A673 (cell line): ENCODE measurements around the gene SPAG8. TPM values are rescaled to one million over a fixed set of nuclear protein-coding genes. Genes with fewer than 3 reads are reported as not detected.

Experiments used
- BruUV-seq: library from RNA; stranded (reverse); fragments of 400-500 nt; replicated peaks from 2 replicates; lab custom pipeline; 2021; lab: Mats Ljungman, UMichigan
- CTCF ChIA-PET: fragments of 300-600 bp; sonication (Branson Sonifier 250); formaldehyde crosslinking; loops from one replicate; lab custom pipeline; 2022; ENCODE audit warnings: antibody characterized with exemption; lab: Charles Lee
- POLR2A ChIA-PET: fragments of 300-600 bp; sonication (Branson Sonifier 250); formaldehyde crosslinking; loops from one replicate; lab custom pipeline; 2022; ENCODE audit warnings: antibody characterized with exemption; ENCODE audit not compliant: low non-redundant PET; lab: Charles Lee
- DNase-seq: peaks from one replicate; pipeline ENCODE4 v3.0.0-alpha.2; 2015; ENCODE audit warnings: low spot score
- H3K27ac ChIP-seq: fragments of 200-600 bp; sonication (generic); 2 replicates; pipeline ENCODE4 v1.5.1; 2016; ENCODE audit warnings: mixed run types, low read depth, mild to moderate bottlenecking, mixed read lengths, antibody characterized with exemption, low read length; ENCODE audit not compliant: poor library complexity, severe bottlenecking
- H3K27me3 ChIP-seq: fragments of 200-600 bp; sonication (generic); replicated peaks from 2 replicates; pipeline ENCODE4 v1.6.1; 2017; ENCODE audit warnings: mixed run types, low read depth, mild to moderate bottlenecking, mixed read lengths, antibody characterized with exemption, low read length; ENCODE audit not compliant: insufficient read depth, poor library complexity
- H3K36me3 ChIP-seq: fragments of 200-600 bp; sonication (generic); 2 replicates; pipeline ENCODE4 v1.6.1; 2016; ENCODE audit warnings: mixed run types, mild to moderate bottlenecking, mixed read lengths, antibody characterized with exemption, low read length; ENCODE audit not compliant: insufficient read depth, poor library complexity, severe bottlenecking
- H3K4me1 ChIP-seq: fragments of 200-600 bp; sonication (generic); 2 replicates; pipeline ENCODE4 v1.6.1; 2017; ENCODE audit warnings: mixed run types, mild to moderate bottlenecking, mixed read lengths, antibody characterized with exemption, low read length; ENCODE audit not compliant: insufficient read depth, poor library complexity, severe bottlenecking
- H3K4me3 ChIP-seq: fragments of 200-600 bp; sonication (generic); 2 replicates; pipeline ENCODE4 v1.5.1; 2016; ENCODE audit warnings: low read depth, mixed run types, mild to moderate bottlenecking, mixed read lengths, low read length; ENCODE audit not compliant: poor library complexity, severe bottlenecking
- H3K9me3 ChIP-seq: fragments of 200-600 bp; sonication (generic); 2 replicates; pipeline ENCODE4 v1.6.1; 2016; ENCODE audit warnings: mixed run types, low read depth, mild to moderate bottlenecking, mixed read lengths, antibody characterized with exemption, low read length; ENCODE audit not compliant: poor library complexity, severe bottlenecking
- CTCF ChIP-seq: fragments of 300-800, 200-600 bp; sonication (generic); conservative IDR thresholded peaks from 2 replicates; pipeline ENCODE4 v1.5.1; 2017; ENCODE audit warnings: low read depth, mild to moderate bottlenecking, antibody characterized with exemption, low read length, moderate library complexity, mixed read lengths
- EZH2 ChIP-seq: fragments of 200-600 bp; sonication (generic); IDR thresholded peaks from 2 replicates; pipeline ENCODE4 v1.6.1; 2017; ENCODE audit warnings: borderline replicate concordance, low read depth, mild to moderate bottlenecking, mixed read lengths, antibody characterized with exemption, low read length; ENCODE audit not compliant: poor library complexity, severe bottlenecking
- intact Hi-C: fragments of 100-400 bp; cut with micrococcal nuclease; formaldehyde crosslinking; loops from one replicate; pipeline ENCODE4 v1.10.0; 2022; ENCODE audit not compliant: unreplicated experiment
- total RNA-seq: library from RNA; stranded (reverse); gene quantifications from 2 replicates; pipeline ENCODE4 v1.2.3, GENCODE V29; 2021

Gene SPAG8
- total RNA-seq, 1 experiment from 2014 or later = 1.4 TPM

- Histone ChIP-seq H3K27me3 (no peaks in the 10 kb centered on the region), H3K4me3 (no peak within 1 kb of the TSS), H3K27ac (no peak within 1 kb of the TSS), H3K9me3 (no peaks in the 10 kb centered on the region), H3K36me3 (no peaks in the 10 kb centered on the region), H3K4me1 (no peaks in the 10 kb centered on the region)
- no peak for TF ChIP-seq EZH2
- no peak for TF ChIP-seq CTCF
- CTCF ChIA-PET = no interaction called here
- POLR2A ChIA-PET = no interaction called here
- intact Hi-C loops = loop anchor here (5.0 to 10.0 kb wide), 2 partner anchors 34 to 233 kb away; no protein-coding TSS in a partner anchor
- no peak for DNase-seq
- BruUV-seq = no TSS peak
Observed at GRCh38 chr9:35791297-35791921, 20.7 kb downstream of the SPAG8 start, which contains the start of gene NPR2. NPR2 (plus strand) TSS chr9:35791591; CDS start chr9:35792409, 818 bp downstream.

- H3K27ac ChIP-seq = no peak overlapping the region
- H3K4me1 ChIP-seq = no peaks in the 10 kb centered on the region
- BruUV-seq = no TSS peak
- CTCF ChIA-PET = interaction anchor here (0.5 to 2.0 kb wide), 15 partner anchors 13 to 1299 kb away, joined by 3 to 40 read pairs (median 5); no protein-coding TSS in a partner anchor
- POLR2A ChIA-PET = interaction anchor here (0.6 to 0.8 kb wide), 2 partner anchors 28 to 387 kb away, joined by 3 read pairs; no protein-coding TSS in a partner anchor
- no peaks in the 10 kb centered on the region for H3K36me3 ChIP-seq
- intact Hi-C loops = loop anchor here (1.0 to 10.0 kb wide), 4 partner anchors 33 to 234 kb away; no protein-coding TSS in a partner anchor
- H3K27me3 ChIP-seq = no peaks in the 10 kb centered on the region
- H3K9me3 ChIP-seq = no peaks in the 10 kb centered on the region
- TF ChIP-seq EZH2 (no peak), CTCF (peak; percentile 91)
- H3K4me3 ChIP-seq = no peak overlapping the region
- peak; percentile 89 for DNase-seq
Observed at GRCh38 chr9:35790385-35791296, 21.4 kb downstream of the SPAG8 start.

DNA sequence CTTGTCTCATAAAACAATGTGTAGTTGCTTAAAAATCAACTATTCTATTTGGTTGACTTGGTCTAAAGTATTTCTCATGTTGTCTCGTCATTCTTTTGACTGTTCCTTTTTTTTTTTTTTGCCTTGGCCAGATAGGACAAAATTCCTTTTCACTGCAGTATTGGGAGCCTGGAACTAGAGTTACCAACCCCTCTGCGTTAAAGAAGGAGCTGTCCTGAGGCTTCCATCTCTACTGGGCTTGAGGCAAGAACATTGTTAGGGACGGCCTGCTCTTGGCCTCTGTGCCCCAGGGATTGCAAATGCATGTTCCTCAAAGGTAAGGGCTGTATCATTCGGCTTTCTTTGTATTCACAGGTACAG, 22.1 kb downstream of the SPAG8 start:
- TF ChIP-seq CTCF = no peak
- TF ChIP-seq EZH2 = no peak
- CTCF ChIA-PET = interaction anchor here (0.7 to 2.0 kb wide), 14 partner anchors 12 to 1298 kb away, joined by 3 to 40 read pairs (median 5); no protein-coding TSS in a partner anchor
- Histone ChIP-seq H3K36me3 (no peaks in the 10 kb centered on the region), H3K27ac (no peak overlapping the region), H3K4me1 (no peaks in the 10 kb centered on the region), H3K4me3 (no peak overlapping the region), H3K9me3 (no peaks in the 10 kb centered on the region), H3K27me3 (no peaks in the 10 kb centered on the region)
- BruUV-seq = no TSS peak
- POLR2A ChIA-PET = interaction anchor here (0.8 kb wide), 1 partner anchor 27 kb away, joined by 3 read pairs; no protein-coding TSS in a partner anchor
- intact Hi-C loops = loop anchor here (1.0 to 10.0 kb wide), 4 partner anchors 33 to 235 kb away; no protein-coding TSS in a partner anchor
- no peak for DNase-seq
